ENCODE results near the gene GDF7.

GDF7 gene

GRCh38 chr2:20646446-20646845, 20.5 kb upstream of the GDF7 start:
- no peak for DNase-seq

- DNase-seq: no peak
Observed at GRCh38 chr2:20647211-20647610, 19.7 kb upstream of the GDF7 start.

- DNase-seq: no peak
Observed at GRCh38 chr2:20647738-20648137, 19.2 kb upstream of the GDF7 start.

- DNase-seq: no peak
Observed at GRCh38 chr2:20648206-20648605, 18.7 kb upstream of the GDF7 start.

- no peak for DNase-seq
Observed at GRCh38 chr2:20648831-20649230, 18.1 kb upstream of the GDF7 start.

- DNase-seq: no peak
Observed at GRCh38 chr2:20649576-20649975, 17.4 kb upstream of the GDF7 start.

GRCh38 chr2:20649976-20650375, 17.0 kb upstream of the GDF7 start:
- no peak for DNase-seq

- no peak for DNase-seq
Observed at GRCh38 chr2:20650393-20650876, 16.5 kb upstream of the GDF7 start.

GRCh38 chr2:20650877-20651730, 15.8 kb upstream of the GDF7 start, which contains the start of gene HS1BP3:
Gene HS1BP3 (minus strand): TSS chr2:20651098. CDS start chr2:20651063, 35 bp downstream.
- peak; percentile 91 for DNase-seq

GRCh38 chr2:20651731-20652099, 15.2 kb upstream of the GDF7 start:
- no peak for DNase-seq

- DNase-seq: no peak
Observed at GRCh38 chr2:20652141-20652540, 14.8 kb upstream of the GDF7 start.

- no peak for DNase-seq
Observed at GRCh38 chr2:20652673-20653575, 14.0 kb upstream of the GDF7 start.

GRCh38 chr2:20653695-20654534, 13.0 kb upstream of the GDF7 start:
- no peak for DNase-seq

- no peak for DNase-seq
Observed at GRCh38 chr2:20654535-20654813, 12.5 kb upstream of the GDF7 start.

- DNase-seq: no peak
Observed at GRCh38 chr2:20656561-20656960, 10.4 kb upstream of the GDF7 start.

- DNase-seq: no peak
Observed at GRCh38 chr2:20657522-20658235, 9.3 kb upstream of the GDF7 start.

- no peak for DNase-seq
Observed at GRCh38 chr2:20660506-20661420, 6.2 kb upstream of the GDF7 start.

GRCh38 chr2:20661421-20662307, 5.3 kb upstream of the GDF7 start:
- DNase-seq: peak; percentile 82

- DNase-seq: peak; percentile 11
Observed at GRCh38 chr2:20662308-20662937, 4.5 kb upstream of the GDF7 start.

Data from femur (tissue), 1 donor.